ENCODE results near the gene MYRF.

Gene MYRF

GRCh38 chr11:61746442-61747191 is 5.8 kb upstream of the MYRF start:
- Histone ChIP-seq H3K27ac (ENCODE audit: low read depth in 2 of 2, low read length in 2 of 2) (no peak overlapping the region), H3K9me3 (ENCODE audit: control insufficient read depth in 2 of 2, low read length in 2 of 2) (no peaks in the 10 kb centered on the region), H3K27me3 (ENCODE audit: control insufficient read depth in 2 of 2, insufficient read depth in 2 of 2, low read length in 2 of 2) (no peaks in the 10 kb centered on the region), H3K9ac (ENCODE audit: low read depth in 1 of 2, low read length in 2 of 2) (no peak overlapping the region), H3K36me3 (ENCODE audit: control insufficient read depth in 2 of 2, insufficient read depth in 2 of 2, low read length in 2 of 2) (peaks cover 0 to 5% of the 10 kb centered on the region in 2 donors), H3K4me3 (ENCODE audit: low read length in 2 of 2) (no peak overlapping the region), H3K4me1 (ENCODE audit: control insufficient read depth in 2 of 2, insufficient read depth in 2 of 2, low read length in 2 of 2) (peaks cover 11 to 15% of the 10 kb centered on the region in 2 donors)

- peaks cover 0 to 5% of the 10 kb centered on the region in 2 donors for H3K27me3 ChIP-seq (ENCODE audit: control insufficient read depth in 2 of 2, insufficient read depth in 2 of 2, low read length in 2 of 2)
- H3K36me3 ChIP-seq (ENCODE audit: control insufficient read depth in 2 of 2, insufficient read depth in 2 of 2, low read length in 2 of 2): no peaks in the 10 kb centered on the region
- peaks cover 13 to 14% of the 10 kb centered on the region in 2 donors for H3K4me1 ChIP-seq (ENCODE audit: control insufficient read depth in 2 of 2, insufficient read depth in 2 of 2, low read length in 2 of 2)
- no peak overlapping the region for H3K4me3 ChIP-seq (ENCODE audit: low read length in 2 of 2)
- no peaks in the 10 kb centered on the region for H3K9me3 ChIP-seq (ENCODE audit: control insufficient read depth in 2 of 2, low read length in 2 of 2)
- H3K9ac ChIP-seq (ENCODE audit: low read depth in 1 of 2, low read length in 2 of 2): peak overlapping the region in 1 of 2 donors; percentile 44
- peak overlapping the region in 1 of 2 donors; percentile 23 for H3K27ac ChIP-seq (ENCODE audit: low read depth in 2 of 2, low read length in 2 of 2)
These were observed 5.1 kb upstream of the MYRF start for GRCh38 chr11:61747192-61747966.

- H3K27ac ChIP-seq (ENCODE audit: low read depth in 2 of 2, low read length in 2 of 2): no peak overlapping the region
- H3K4me1 ChIP-seq (ENCODE audit: control insufficient read depth in 2 of 2, insufficient read depth in 2 of 2, low read length in 2 of 2): peaks cover 13 to 14% of the 10 kb centered on the region in 2 donors
- H3K4me3 ChIP-seq (ENCODE audit: low read length in 2 of 2): no peak overlapping the region
- H3K9ac ChIP-seq (ENCODE audit: low read depth in 1 of 2, low read length in 2 of 2): peak overlapping the region in 1 of 2 donors; percentile 44
- H3K9me3 ChIP-seq (ENCODE audit: control insufficient read depth in 2 of 2, low read length in 2 of 2): no peaks in the 10 kb centered on the region
- H3K27me3 ChIP-seq (ENCODE audit: control insufficient read depth in 2 of 2, insufficient read depth in 2 of 2, low read length in 2 of 2): peaks cover 0 to 5% of the 10 kb centered on the region in 2 donors
- no peaks in the 10 kb centered on the region for H3K36me3 ChIP-seq (ENCODE audit: control insufficient read depth in 2 of 2, insufficient read depth in 2 of 2, low read length in 2 of 2)
These were observed 4.5 kb upstream of the MYRF start for GRCh38 chr11:61747967-61748285.

GRCh38 chr11:61749591-61750217 is 2.7 kb upstream of the MYRF start:
- no peak overlapping the region for H3K4me3 ChIP-seq (ENCODE audit: low read length in 2 of 2)
- no peaks in the 10 kb centered on the region for H3K36me3 ChIP-seq (ENCODE audit: control insufficient read depth in 2 of 2, insufficient read depth in 2 of 2, low read length in 2 of 2)
- no peak overlapping the region for H3K27ac ChIP-seq (ENCODE audit: low read depth in 2 of 2, low read length in 2 of 2)
- no peak overlapping the region for H3K9ac ChIP-seq (ENCODE audit: low read depth in 1 of 2, low read length in 2 of 2)
- peaks cover 0 to 5% of the 10 kb centered on the region in 2 donors for H3K27me3 ChIP-seq (ENCODE audit: control insufficient read depth in 2 of 2, insufficient read depth in 2 of 2, low read length in 2 of 2)
- H3K9me3 ChIP-seq (ENCODE audit: control insufficient read depth in 2 of 2, low read length in 2 of 2): no peaks in the 10 kb centered on the region
- H3K4me1 ChIP-seq (ENCODE audit: control insufficient read depth in 2 of 2, insufficient read depth in 2 of 2, low read length in 2 of 2): peaks cover 17 to 19% of the 10 kb centered on the region in 2 donors

- no peak overlapping the region for H3K9ac ChIP-seq (ENCODE audit: low read depth in 1 of 2, low read length in 2 of 2)
- H3K27ac ChIP-seq (ENCODE audit: low read depth in 2 of 2, low read length in 2 of 2): no peak overlapping the region
- H3K27me3 ChIP-seq (ENCODE audit: control insufficient read depth in 2 of 2, insufficient read depth in 2 of 2, low read length in 2 of 2): peaks cover 0 to 5% of the 10 kb centered on the region in 2 donors
- no peak overlapping the region for H3K4me3 ChIP-seq (ENCODE audit: low read length in 2 of 2)
- H3K4me1 ChIP-seq (ENCODE audit: control insufficient read depth in 2 of 2, insufficient read depth in 2 of 2, low read length in 2 of 2): peaks cover 19% of the 10 kb centered on the region in 2 donors
- no peaks in the 10 kb centered on the region for H3K9me3 ChIP-seq (ENCODE audit: control insufficient read depth in 2 of 2, low read length in 2 of 2)
- no peaks in the 10 kb centered on the region for H3K36me3 ChIP-seq (ENCODE audit: control insufficient read depth in 2 of 2, insufficient read depth in 2 of 2, low read length in 2 of 2)
These were observed 1.7 kb upstream of the MYRF start for GRCh38 chr11:61750631-61751273.

- Histone ChIP-seq H3K9ac (ENCODE audit: low read depth in 1 of 2, low read length in 2 of 2) (no peak overlapping the region), H3K9me3 (ENCODE audit: control insufficient read depth in 2 of 2, low read length in 2 of 2) (no peaks in the 10 kb centered on the region), H3K27me3 (ENCODE audit: control insufficient read depth in 2 of 2, insufficient read depth in 2 of 2, low read length in 2 of 2) (peaks cover 0 to 5% of the 10 kb centered on the region in 2 donors), H3K27ac (ENCODE audit: low read depth in 2 of 2, low read length in 2 of 2) (no peak overlapping the region), H3K4me1 (ENCODE audit: control insufficient read depth in 2 of 2, insufficient read depth in 2 of 2, low read length in 2 of 2) (peaks cover 25% of the 10 kb centered on the region in 2 donors), H3K36me3 (ENCODE audit: control insufficient read depth in 2 of 2, insufficient read depth in 2 of 2, low read length in 2 of 2) (no peaks in the 10 kb centered on the region), H3K4me3 (ENCODE audit: low read length in 2 of 2) (no peak overlapping the region)
These were observed 1.1 kb upstream of the MYRF start for GRCh38 chr11:61751384-61751783.

- Histone ChIP-seq H3K9ac (ENCODE audit: low read depth in 1 of 2, low read length in 2 of 2) (peak overlapping the region; percentile 52 to 78), H3K27ac (ENCODE audit: low read depth in 2 of 2, low read length in 2 of 2) (no peak overlapping the region), H3K27me3 (ENCODE audit: control insufficient read depth in 2 of 2, insufficient read depth in 2 of 2, low read length in 2 of 2) (peaks cover 0 to 5% of the 10 kb centered on the region in 2 donors)
These were observed 587 bp downstream of the MYRF start for GRCh38 chr11:61752925-61753521.

GRCh38 chr11:61753672-61754071 is 1.2 kb downstream of the MYRF start:
- Histone ChIP-seq H3K4me1 (ENCODE audit: control insufficient read depth in 2 of 2, insufficient read depth in 2 of 2, low read length in 2 of 2) (peaks cover 30 to 31% of the 10 kb centered on the region in 2 donors), H3K4me3 (ENCODE audit: low read length in 2 of 2) (peak overlapping the region in 1 of 2 donors; percentile 66)

More at GRCh38 chr11:61752925-61753521, 587 bp downstream of the MYRF start:
- Histone ChIP-seq H3K4me3 (ENCODE audit: low read length in 2 of 2) (peak overlapping the region; percentile 63 to 66), H3K36me3 (ENCODE audit: control insufficient read depth in 2 of 2, insufficient read depth in 2 of 2, low read length in 2 of 2) (no peaks in the 10 kb centered on the region), H3K4me1 (ENCODE audit: control insufficient read depth in 2 of 2, insufficient read depth in 2 of 2, low read length in 2 of 2) (peaks cover 31 to 32% of the 10 kb centered on the region in 2 donors), H3K9me3 (ENCODE audit: control insufficient read depth in 2 of 2, low read length in 2 of 2) (no peaks in the 10 kb centered on the region)

GRCh38 chr11:61754534-61755482 is 2.4 kb downstream of the MYRF start:
- no peak overlapping the region for H3K4me3 ChIP-seq (ENCODE audit: low read length in 2 of 2)
- peaks cover 0 to 5% of the 10 kb centered on the region in 2 donors for H3K27me3 ChIP-seq (ENCODE audit: control insufficient read depth in 2 of 2, insufficient read depth in 2 of 2, low read length in 2 of 2)
- H3K36me3 ChIP-seq (ENCODE audit: control insufficient read depth in 2 of 2, insufficient read depth in 2 of 2, low read length in 2 of 2): no peaks in the 10 kb centered on the region
- no peaks in the 10 kb centered on the region for H3K9me3 ChIP-seq (ENCODE audit: control insufficient read depth in 2 of 2, low read length in 2 of 2)
- peaks cover 30 to 31% of the 10 kb centered on the region in 2 donors for H3K4me1 ChIP-seq (ENCODE audit: control insufficient read depth in 2 of 2, insufficient read depth in 2 of 2, low read length in 2 of 2)
- no peak overlapping the region for H3K9ac ChIP-seq (ENCODE audit: low read depth in 1 of 2, low read length in 2 of 2)
- H3K27ac ChIP-seq (ENCODE audit: low read depth in 2 of 2, low read length in 2 of 2): no peak overlapping the region

More at GRCh38 chr11:61753672-61754071, 1.2 kb downstream of the MYRF start:
- Histone ChIP-seq H3K9ac (ENCODE audit: low read depth in 1 of 2, low read length in 2 of 2) (peak overlapping the region in 1 of 2 donors; percentile 78), H3K36me3 (ENCODE audit: control insufficient read depth in 2 of 2, insufficient read depth in 2 of 2, low read length in 2 of 2) (no peaks in the 10 kb centered on the region), H3K27ac (ENCODE audit: low read depth in 2 of 2, low read length in 2 of 2) (no peak overlapping the region), H3K27me3 (ENCODE audit: control insufficient read depth in 2 of 2, insufficient read depth in 2 of 2, low read length in 2 of 2) (peaks cover 0 to 5% of the 10 kb centered on the region in 2 donors), H3K9me3 (ENCODE audit: control insufficient read depth in 2 of 2, low read length in 2 of 2) (no peaks in the 10 kb centered on the region)

Measured in mucosa of rectum (tissue), 2 donors.